Measurements from ENCODE around the gene TOP1.

- TF ChIP-seq CTCF (IDR thresholded peaks at IDR 0.05) (no peak), POLR2A (IDR thresholded peaks at IDR 0.05) (no peak)
Observed at GRCh38 chr20:41029150-41029901, 704 bp downstream of the TOP1 start.

All from right lobe of liver (tissue), 4 donors.